Transverse colon (tissue), 3 donors: Measurements from ENCODE around the gene MPDZ.

Experiments used
- CTCF ChIP-seq, 5 experiments: fragments of 200-600 bp in 3 of 5; fragments of 450-650 bp in 2 of 5; sonication (generic) in 3 of 5; IDR thresholded peaks; 1 replicate in 2 of 5; 2 replicates in 3 of 5; pipeline ENCODE4 v1.5.1; 2016 to 2017; ENCODE audit warnings: antibody characterized with exemption in 5 of 5, inconsistent platforms in 3 of 5, mild to moderate bottlenecking in 2 of 5, moderate library complexity in 1 of 5
- POLR2A ChIP-seq: fragments of 450-650 bp; IDR thresholded peaks from one replicate; pipeline ENCODE4 v1.6.1; 2016; ENCODE audit warnings: antibody characterized with exemption, mild to moderate bottlenecking, moderate library complexity

DNA sequence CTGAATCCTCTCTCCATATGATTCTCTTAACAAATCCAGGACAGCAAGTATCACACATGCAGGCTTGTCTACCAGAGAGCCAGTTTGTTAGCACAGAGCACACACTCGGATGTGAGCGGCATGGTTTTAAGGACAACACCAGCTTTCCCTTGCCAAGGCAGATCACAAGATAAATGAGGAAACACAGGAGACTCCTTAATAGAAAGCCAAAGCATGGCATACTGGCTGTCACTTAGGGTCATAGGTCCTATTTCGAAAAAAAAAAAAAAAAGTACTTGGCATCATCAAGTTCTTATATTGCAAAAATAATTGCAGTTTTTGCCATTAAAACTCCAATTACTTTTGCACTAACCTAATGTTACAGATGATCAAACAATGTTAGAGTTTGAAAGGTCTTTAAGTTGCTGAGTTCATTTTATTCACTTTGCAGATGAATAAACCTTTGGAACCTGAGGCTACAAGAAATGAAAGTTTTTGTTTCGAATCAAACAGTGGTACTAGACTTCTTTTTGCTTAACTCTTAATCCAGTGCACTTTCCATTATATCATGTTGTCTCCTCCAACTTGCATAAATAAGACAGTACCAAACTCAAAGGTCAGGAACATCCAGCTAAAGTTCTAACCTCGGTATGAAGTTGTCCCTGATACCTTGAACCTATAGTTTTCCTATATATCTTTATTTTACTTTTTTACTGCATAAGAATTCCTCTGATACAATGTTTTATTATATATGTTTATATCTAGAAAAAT is 138.5 kb downstream of the MPDZ start:
- TF ChIP-seq POLR2A (no peak), CTCF (IDR thresholded peaks at IDR 0.05) (no peak)
